Stomach (tissue), 4 donors: ENCODE measurements around the gene RPS6KA4.

ENCODE experiments used
- EP300 ChIP-seq: sonication (generic); formaldehyde crosslinking; IDR thresholded peaks from one replicate; pipeline ENCODE4 v1.6.1; 2017; ENCODE audit warnings: antibody characterized with exemption
- POLR2A ChIP-seq, 4 donors: fragments of 450-650 bp; IDR thresholded peaks; one replicate each; pipeline ENCODE4 v1.6.1; 2016; ENCODE audit warnings: antibody characterized with exemption in 4 of 4, control low read depth in 2 of 4, mild to moderate bottlenecking in 1 of 4, moderate library complexity in 1 of 4
- POLR2AphosphoS5 ChIP-seq, 3 donors: sonication (generic); formaldehyde crosslinking; IDR thresholded peaks; one replicate each; pipeline ENCODE4 v1.6.1; 2016; ENCODE audit warnings: antibody characterized with exemption in 3 of 3
- TF ChIP-seq, protein P1 (sequence below), 7 experiments: fragments of 450-650 bp in 4 of 7; fragments of 200-600 bp in 3 of 7; sonication (generic) in 3 of 7; IDR thresholded peaks; one replicate each; pipeline ENCODE4 v1.5.1; 2016 to 2019; ENCODE audit warnings: antibody characterized with exemption in 7 of 7, control low read depth in 2 of 7, mild to moderate bottlenecking in 1 of 7

DNA sequence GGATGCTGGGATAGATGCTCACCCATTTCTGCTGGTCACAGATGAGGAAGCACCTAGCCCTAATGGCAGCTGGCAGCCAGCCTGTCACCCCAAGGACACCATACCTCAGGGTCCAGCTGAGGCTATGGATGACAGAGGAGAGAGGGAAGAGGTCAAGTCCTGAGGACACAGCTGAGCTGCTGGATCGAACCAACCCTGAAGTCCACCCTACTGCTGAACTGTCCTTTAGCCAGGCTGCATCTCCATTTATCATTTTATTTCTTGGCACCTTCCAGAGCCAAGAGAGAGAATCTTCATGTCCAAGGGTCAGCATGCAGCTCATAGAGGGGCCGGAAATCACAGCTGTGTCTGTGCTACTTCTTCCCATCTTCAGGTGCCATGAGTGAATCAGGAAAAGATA lies 30.9 kb downstream of the RPS6KA4 start:
- TF ChIP-seq POLR2A (IDR thresholded peaks at IDR 0.05), result no peak
- TF ChIP-seq, protein P1, sequence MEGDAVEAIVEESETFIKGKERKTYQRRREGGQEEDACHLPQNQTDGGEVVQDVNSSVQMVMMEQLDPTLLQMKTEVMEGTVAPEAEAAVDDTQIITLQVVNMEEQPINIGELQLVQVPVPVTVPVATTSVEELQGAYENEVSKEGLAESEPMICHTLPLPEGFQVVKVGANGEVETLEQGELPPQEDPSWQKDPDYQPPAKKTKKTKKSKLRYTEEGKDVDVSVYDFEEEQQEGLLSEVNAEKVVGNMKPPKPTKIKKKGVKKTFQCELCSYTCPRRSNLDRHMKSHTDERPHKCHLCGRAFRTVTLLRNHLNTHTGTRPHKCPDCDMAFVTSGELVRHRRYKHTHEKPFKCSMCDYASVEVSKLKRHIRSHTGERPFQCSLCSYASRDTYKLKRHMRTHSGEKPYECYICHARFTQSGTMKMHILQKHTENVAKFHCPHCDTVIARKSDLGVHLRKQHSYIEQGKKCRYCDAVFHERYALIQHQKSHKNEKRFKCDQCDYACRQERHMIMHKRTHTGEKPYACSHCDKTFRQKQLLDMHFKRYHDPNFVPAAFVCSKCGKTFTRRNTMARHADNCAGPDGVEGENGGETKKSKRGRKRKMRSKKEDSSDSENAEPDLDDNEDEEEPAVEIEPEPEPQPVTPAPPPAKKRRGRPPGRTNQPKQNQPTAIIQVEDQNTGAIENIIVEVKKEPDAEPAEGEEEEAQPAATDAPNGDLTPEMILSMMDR (IDR thresholded peaks at IDR 0.05), result no peak
- no peak for TF ChIP-seq POLR2AphosphoS5 (IDR thresholded peaks at IDR 0.05)
- no peak for TF ChIP-seq EP300
